ENCODE results near the gene PA2G4.
"Not testable (repeated sequence)": the region's sequence is repeated elsewhere in the genome, so short reads cannot be mapped to it uniquely, and the experiment has no call there.

Gene PA2G4

DNA sequence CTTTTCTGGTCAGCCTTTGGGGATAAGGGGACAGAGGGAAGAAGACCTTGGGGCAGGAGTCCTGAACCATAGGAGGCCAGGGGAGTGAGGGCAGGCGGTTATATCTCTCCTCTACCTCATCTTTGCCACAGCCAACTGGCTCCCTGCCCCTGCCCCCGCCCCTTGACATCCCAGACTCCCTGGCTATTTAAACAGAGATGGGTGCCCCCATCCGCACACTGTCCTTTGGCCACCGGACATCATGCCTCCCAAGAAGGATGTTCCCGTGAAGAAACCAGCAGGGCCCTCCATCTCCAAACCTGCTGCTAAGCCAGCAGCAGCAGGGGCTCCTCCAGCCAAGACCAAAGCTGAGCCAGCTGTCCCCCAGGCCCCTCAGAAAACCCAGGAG lies 49.3 kb downstream of the PA2G4 start:
- DNase-seq (ENCODE audit: low spot score) = no peak

DNA sequence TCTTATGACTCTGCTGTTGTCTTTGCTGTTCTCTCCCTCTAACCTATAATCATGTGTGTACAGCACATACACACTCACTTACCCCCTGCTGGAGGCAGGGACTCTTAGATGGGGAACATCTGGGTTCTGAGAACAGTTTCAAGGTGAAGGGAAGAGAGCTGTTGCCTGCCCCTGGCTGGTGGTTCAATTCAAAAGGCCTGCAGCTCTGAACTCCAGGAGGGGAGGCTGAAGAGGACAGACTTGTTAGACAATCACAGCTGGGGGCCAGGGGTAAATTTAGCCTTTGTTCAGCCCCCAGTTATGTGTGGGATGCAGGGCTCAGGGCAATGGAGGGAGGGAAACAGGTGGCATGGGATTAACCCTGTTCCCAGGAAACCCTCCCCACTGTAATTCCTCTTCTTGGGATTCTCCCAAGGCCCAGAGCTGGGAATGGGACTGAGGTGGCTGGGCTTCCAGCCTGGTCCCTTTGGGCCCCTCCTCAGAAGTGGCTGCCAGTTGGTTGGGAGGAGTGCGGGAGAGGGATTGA lies 50.0 kb downstream of the PA2G4 start:
- no peak for DNase-seq (ENCODE audit: low spot score)

DNA sequence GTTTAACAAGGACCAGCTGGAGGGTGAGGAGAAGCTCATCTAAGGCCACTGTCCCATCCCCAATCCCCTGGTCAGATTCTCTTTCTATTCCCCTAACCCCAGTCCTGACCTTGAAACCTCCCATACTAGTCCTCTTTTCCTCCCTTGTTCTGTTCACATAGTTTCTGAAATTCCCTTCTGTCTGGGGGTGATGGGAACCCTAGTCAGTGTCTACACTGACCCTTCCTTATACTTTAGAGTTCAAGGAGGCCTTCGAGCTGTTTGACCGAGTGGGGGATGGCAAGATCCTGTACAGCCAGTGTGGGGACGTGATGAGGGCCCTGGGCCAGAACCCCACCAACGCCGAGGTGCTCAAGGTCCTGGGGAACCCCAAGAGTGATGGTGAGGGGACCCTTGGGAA lies 50.5 kb downstream of the PA2G4 start:
- no peak for DNase-seq (ENCODE audit: low spot score)

DNA sequence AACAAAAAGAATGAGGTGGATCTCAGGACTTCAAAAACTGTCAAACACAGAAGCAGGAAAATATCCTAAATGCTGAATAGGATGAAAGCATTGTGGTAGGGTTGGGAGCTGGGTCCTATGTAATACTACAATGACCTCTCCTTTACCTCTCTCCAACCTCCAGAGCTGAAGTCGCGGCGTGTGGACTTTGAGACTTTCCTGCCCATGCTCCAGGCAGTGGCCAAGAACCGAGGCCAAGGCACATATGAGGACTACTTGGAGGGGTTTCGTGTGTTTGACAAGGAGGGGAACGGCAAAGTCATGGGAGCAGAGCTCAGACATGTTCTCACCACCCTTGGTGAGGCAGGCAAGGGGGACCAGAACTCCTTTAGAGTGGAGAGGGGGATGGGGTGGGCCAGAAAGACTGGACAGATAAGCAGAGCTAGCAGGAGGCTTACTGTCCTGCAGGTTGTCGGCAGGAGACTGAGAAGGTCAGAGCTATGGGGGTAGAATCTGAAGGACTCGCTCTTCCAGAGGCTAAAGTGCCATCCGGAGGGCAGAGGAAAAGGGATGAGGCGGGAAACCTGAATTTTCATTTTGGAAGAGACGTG lies 51.0 kb downstream of the PA2G4 start:
- no peak for DNase-seq (ENCODE audit: low spot score)

DNA sequence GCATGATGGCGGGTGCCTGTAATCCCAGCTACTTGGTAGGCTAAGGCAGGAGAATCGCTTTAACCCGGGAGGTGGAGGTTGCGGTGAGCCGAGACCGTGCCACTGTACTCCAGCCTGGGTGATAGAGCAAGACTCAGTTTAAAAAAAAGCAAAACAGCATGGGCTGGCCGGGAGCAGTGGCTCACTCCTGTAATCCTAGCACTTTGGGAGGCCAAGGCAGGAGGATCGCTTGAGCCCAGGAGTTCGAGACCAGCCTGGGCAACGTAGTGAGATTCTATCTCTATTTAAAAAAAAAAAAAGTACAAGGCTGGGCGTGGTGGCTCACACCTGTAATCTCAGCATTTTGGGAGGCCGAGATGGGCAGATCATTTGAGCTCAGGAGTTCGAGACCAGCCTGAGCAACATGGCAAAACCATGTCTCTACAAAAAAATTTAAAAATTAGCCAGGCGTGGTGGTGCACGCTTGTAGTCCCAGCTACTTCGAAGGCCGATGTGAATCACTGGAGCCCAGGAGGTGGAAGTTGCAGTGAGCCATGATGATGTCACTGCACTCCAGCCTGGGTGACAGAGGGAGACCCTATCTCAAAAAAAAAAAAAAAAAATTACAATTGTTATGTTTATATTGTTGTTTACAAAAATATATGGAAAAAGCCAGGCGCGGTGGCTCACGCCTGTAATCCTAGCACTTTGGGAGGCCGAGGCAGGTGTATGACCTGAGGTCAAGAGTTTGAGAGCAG lies 52.3 kb downstream of the PA2G4 start:
- DNase-seq (ENCODE audit: low spot score) = not testable (repeated sequence)

DNA sequence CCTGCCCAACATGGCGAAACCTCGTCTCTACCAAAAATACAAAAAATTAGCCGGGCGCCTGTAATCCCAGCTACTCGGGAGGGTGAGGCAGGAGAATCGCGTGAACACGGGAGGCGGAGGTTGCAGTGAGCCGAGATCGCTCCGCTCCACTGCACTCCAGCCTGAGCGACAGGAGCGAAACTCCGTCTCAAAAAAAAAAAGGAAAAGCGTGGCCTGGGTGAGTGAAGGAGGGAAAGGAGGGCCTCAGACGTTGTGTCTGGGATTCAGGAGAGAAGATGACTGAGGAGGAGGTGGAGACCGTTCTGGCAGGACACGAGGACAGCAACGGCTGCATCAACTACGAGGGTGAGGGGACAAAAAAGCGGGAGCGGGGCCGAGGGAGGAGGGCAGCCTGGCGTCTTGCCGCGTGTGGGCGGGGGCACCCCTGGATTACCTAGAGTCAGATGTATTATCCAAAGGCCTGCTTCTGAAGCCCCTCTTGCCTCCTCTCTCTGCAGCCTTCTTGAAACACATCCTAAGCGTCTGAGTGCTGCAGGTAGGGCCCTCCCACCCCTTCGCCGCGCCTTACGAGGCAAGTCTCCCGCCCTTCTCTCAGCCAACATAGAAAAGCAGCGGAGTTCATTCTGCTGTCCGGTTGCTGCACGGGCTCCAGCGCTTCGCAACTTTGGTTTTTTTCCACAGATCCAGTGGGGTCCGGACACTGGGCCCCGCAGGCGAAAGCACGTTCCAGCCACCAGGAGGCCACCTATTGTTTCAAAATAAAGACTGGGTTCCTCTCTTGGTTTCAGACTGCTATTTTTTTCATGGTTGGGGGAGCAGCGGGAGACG lies 53.1 kb downstream of the PA2G4 start:
- peak; percentile 89 for DNase-seq (ENCODE audit: low spot score)

DNA sequence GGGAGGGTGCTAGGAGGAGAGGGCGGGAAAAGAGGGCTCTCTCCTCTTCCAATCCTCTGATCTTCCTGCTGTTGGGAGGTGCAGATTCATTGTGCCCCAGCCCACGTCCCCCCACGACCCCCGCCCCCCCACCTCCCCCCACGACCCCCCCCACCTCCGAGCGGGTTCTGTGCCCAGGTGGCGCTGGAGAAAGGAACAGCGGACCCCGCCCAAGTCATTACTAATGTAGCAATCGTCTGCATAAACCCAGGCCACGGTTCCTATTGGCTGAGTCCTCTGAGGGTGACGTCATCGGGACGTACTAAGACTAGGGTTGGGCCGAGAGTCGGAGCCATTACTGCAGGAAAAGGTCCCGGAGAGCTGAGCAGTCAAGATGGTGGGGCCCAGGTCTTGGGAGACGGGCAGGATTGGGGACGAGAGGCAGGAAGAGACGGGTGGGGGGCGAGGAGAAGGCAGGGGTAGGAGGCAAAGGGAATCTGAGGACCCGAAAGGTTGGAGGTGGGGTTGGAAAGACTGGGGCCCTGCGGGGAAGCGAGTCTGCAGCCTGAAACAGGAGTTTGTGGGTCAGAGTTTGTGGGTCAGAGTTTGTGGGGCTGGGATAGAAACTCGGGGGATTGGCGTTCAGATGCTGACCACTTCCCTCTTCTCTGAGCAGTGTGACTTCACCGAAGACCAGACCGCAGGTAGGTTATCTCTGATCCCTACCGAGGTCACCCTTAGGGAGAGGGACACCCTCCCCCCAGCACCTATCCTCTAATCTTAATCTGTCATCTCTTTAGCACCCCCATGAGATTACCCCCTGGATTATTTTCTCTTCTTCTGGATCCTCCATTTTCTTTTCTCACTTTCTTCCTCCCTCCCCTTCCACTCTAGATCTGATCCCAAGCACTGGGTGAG lies 53.9 kb downstream of the PA2G4 start, which contains the start of gene MYL6:
TSS of gene MYL6 (plus strand) at position 331 of the 897 bp plus-strand sequence. CDS start at position 374, 43 bp downstream.
- DNase-seq (ENCODE audit: low spot score) = peak; percentile 95

DNA sequence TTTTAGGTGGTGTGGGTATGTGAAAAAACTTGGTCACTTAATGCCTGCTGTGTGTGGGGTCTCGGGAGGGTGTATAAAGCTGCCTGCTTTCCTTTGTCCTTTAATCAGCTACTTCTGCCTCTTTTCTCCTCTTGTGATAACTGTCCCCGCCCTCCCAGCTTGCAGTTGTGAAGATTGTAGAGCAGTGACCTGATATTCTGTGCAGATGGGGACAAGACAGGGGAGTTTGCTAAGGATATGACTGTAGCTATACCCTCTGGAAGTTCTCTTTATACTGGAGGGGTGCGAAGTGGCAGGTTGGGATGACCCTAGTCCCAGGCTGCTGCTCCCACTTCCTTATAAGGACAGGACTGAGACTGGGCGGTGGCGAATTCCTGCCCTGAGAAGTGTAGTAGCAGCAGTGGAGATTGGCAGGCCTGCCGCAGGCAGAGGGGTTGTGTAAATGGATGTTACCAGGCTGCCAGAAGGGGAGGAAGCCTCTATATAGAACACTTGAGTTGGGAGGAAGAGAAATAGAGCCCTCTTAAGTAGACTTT lies 54.6 kb downstream of the PA2G4 start:
- peak; percentile 75 for DNase-seq (ENCODE audit: low spot score)

DNA sequence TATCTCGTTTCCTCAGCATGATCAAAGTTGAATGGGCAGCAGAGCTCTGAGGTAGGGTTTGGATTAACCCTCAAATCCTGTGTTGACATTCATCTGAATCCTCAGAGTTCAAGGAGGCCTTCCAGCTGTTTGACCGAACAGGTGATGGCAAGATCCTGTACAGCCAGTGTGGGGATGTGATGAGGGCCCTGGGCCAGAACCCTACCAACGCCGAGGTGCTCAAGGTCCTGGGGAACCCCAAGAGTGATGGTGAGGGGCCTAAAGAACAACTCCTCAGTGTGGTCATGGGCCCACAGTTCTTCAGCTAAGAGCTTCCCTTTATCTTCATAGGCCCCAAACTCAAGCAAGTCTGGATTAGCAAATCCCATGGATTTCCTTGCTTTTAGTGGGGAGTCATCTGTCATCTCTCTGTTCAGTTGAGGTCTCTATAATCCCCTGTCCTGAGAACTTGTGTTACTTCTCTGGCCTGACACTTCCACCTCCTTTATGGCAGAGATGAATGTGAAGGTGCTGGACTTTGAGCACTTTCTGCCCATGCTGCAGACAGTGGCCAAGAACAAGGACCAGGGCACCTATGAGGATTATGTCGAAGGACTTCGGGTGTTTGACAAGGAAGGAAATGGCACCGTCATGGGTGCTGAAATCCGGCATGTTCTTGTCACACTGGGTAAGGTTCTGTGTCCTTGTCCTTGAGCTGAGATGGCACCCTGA lies 55.3 kb downstream of the PA2G4 start:
- no peak for DNase-seq (ENCODE audit: low spot score)

DNA sequence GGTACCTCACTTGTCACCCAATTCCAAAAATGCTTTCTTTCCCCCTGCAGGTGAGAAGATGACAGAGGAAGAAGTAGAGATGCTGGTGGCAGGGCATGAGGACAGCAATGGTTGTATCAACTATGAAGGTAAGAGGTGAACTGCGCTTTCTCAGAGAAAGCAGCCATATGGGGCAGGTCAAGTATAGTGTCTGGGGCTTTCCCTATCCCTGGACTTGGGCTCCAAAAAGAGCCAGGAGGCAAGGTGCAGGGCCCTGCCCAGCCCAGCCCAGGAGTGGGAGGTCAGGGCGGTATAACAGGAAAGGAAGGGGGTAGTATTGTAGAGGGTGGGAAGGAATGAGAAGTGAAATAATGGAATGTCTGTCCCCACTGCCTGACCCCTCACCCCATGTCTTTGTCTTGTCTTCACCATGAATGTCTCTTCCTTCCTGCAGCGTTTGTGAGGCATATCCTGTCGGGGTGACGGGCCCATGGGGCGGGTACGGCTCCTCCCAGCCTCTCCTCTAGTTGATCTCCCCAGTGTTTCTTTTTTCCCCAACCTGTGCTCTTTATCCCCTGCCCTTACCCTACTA lies 55.9 kb downstream of the PA2G4 start:
- DNase-seq (ENCODE audit: low spot score) = no peak

DNA sequence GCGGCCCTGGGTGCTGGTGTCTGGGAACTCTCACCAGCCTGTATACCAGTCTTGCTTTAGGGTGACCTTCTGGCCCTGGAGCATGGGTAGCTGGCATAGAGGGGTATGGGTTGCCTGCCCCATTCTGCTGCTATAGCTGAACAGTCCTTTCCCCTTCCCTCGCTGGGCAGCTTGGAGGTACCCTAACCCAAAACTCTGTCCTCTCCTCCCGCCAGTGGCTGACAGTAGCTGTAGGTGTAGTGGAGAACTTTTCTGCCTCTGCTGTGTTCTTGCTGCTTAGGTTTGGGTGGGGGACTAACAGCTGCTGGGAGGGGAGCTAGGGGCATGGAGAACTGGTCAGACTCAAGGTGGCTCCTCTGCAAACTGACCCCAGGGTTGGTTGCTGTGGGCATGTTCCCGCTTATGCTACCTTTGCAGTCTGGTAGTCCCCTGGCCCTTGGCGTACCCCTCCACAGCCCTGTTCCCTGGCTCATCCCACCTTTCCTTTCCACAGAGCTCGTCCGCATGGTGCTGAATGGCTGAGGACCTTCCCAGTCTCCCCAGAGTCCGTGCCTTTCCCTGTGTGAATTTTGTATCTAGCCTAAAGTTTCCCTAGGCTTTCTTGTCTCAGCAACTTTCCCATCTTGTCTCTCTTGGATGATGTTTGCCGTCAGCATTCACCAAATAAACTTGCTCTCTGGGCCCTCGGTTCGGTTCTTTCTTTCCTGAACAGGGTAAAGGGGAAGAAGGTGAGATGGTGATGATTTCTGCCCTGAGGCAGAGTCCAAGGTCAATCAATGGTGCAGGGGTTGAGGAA lies 56.7 kb downstream of the PA2G4 start:
- no peak for DNase-seq (ENCODE audit: low spot score)

DNA sequence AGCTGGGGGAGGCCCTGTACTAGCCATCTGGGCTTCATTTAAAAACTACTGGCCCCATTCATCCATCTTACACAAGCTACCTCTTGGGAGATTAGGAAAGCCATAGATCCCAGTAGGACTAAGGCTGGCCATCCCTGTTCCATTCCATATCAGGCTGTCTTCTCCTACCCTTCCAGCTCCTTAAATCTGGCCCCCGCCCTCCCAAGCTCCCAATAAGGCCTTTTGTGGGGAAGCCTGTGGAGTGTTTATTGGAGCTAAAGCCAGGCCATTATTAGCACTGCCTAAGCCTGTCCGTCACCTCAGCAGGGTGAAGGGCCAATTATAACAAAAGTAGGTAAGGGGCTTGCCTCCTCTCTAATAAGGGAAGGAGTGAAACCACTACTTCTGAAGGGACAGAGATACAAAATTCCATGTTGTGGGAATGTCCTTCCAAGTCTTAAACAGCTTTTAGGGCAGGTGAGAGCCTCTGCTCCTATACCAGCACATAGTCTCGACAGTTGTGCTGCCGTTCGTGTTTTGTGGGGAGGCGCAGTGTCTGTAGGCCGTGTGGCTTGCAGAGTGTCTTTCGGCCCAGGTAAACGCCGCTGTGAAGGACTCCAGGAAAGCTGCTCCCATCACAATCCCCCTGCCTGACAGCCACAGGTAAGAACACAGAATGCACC lies 57.5 kb downstream of the PA2G4 start:
- no peak for DNase-seq (ENCODE audit: low spot score)

DNA sequence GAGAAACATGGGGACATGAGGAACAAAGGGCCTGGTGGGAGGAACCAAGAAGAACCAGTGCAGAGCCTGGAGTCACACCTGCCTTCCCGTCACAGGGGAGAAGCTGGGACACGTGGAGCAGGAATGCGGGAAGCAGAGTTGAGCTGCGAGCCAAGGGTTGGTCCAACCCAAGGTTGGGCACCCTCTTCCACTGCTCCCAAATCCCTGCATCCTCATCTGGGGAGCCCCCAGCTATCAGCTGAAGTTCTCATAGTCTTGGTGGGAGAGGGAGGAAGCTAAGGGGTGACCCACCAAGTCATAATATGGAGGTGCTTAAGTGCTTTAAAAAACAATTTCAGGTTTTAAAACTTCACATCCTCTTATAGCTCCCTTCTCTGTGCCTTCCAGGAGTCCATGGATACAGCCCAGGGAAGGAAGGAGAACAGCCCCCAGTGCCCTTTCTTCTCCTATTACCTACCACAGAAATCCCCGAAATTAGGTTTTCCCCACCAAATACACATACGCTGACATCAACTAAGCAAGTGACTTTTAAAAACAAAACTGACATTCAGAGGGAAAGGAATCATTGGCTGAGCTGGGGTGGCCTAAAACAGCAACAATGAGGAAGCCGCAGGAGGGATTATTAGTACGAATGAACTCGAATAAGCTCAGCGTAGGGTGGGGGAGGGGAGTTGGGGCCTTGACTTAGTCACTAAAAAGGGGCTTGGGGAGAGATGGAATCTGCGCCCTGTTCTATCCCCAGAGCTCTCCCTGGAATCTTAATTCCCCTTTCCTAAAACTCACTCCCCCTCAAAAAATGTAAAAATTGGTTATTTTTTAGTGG lies 58.3 kb downstream of the PA2G4 start:
- DNase-seq (ENCODE audit: low spot score) = no peak
